Breast epithelium (tissue), 3 donors: ENCODE data around the gene A4GALT.

ENCODE experiments used
- CTCF ChIP-seq, 3 donors: fragments of 450-650 bp; IDR thresholded peaks; one replicate each; pipeline ENCODE4 v1.5.1; 2016 to 2017; ENCODE audit warnings: antibody characterized with exemption in 3 of 3, mild to moderate bottlenecking in 3 of 3, moderate library complexity in 3 of 3
- POLR2A ChIP-seq: fragments of 450-650 bp; IDR thresholded peaks from one replicate; pipeline ENCODE4 v1.6.1; 2016; ENCODE audit warnings: antibody characterized with exemption, mild to moderate bottlenecking, moderate library complexity
- POLR2AphosphoS5 ChIP-seq, 3 donors: sonication (generic); formaldehyde crosslinking; IDR thresholded peaks; one replicate each; pipeline ENCODE4 v1.6.1; 2017; ENCODE audit warnings: antibody characterized with exemption in 3 of 3

DNA sequence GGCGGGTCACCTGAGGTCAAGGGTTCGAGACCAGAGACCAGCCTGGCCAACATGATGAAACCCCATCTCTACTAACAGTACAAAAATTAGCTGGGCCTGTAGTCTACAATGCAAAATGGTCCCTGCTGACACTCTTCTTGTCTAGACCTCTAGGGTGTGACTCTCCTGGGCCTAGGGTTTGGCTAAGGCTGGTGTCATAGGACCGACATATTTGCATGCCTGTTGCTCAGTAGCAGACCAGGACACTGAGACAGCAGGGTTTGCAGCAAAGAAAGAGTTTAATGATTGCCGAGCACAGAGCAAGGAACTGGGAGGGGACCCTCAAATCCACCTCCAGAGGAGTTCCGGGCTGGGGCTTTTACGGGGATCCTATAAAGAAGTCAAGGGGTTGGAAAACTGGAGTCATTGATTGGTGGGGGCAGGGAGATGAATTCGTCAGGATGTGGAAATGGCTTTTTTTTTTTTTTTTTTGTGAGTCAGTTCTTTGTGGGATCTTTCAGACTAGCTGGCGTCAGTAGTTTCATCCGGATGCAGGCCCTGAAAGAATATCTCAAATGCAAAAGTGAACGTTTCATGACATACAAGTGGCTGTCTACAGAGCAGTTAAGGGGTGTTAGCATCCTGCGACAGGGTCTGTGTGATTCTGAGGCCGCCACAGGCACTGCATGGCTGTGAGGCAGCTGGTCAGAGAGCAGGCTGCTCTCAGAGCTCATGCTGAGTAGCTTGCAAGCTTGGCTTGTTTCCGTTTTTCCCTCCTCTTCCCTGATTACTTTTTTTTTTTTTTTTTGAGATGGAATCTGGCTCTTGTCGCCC lies 27.2 kb upstream of the A4GALT start:
- TF ChIP-seq CTCF (IDR thresholded peaks at IDR 0.05) (no peak), POLR2A (no peak), POLR2AphosphoS5 (IDR thresholded peaks at IDR 0.05) (no peak)
